Tibial nerve (tissue), 4 donors: ENCODE results near the gene APELA. TPM values are rescaled to one million over a fixed set of nuclear protein-coding genes. Genes with fewer than 3 reads are reported as not detected.
"Not testable (repeated sequence)": the region's sequence is repeated elsewhere in the genome, so short reads cannot be mapped to it uniquely, and the experiment has no call there.

ENCODE experiments used
- DNase-seq, 2 donors: peaks; one replicate each; pipeline ENCODE4 v3.0.0-alpha.2; 2019; ENCODE audit warnings: low spot score in 2 of 2
- H3K27ac ChIP-seq, 4 donors: fragments of 200-600 bp; sonication (generic) in 3 of 4; one replicate each; pipeline ENCODE4 v1.5.1; 2017 to 2019; ENCODE audit warnings: mild to moderate bottlenecking in 1 of 4
- H3K27me3 ChIP-seq, 2 donors: fragments of 200-600 bp; sonication (generic) in 1 of 2; one replicate each; pipeline versions ENCODE4 v1.5.1 to v1.6.0; 2017 to 2019
- H3K36me3 ChIP-seq, 3 donors: fragments of 200-600 bp; sonication (generic); one replicate each; pipeline ENCODE4 v1.5.1; 2018 to 2019
- H3K4me1 ChIP-seq, 4 donors: fragments of 200-600 bp; sonication (generic) in 3 of 4; one replicate each; pipeline ENCODE4 v1.5.1; 2017 to 2019
- H3K4me3 ChIP-seq, 4 donors: fragments of 200-600 bp; sonication (generic) in 3 of 4; one replicate each; pipeline ENCODE4 v1.5.1; 2017 to 2019; ENCODE audit warnings: mild to moderate bottlenecking in 1 of 4, moderate library complexity in 1 of 4
- H3K9me3 ChIP-seq, 4 donors: fragments of 200-600 bp; sonication (generic) in 3 of 4; one replicate each; pipeline ENCODE4 v1.5.1; 2017 to 2019
- EP300 ChIP-seq, 2 donors: sonication (generic); formaldehyde crosslinking; IDR thresholded peaks; one replicate each; pipeline ENCODE4 v1.6.1; 2017; ENCODE audit warnings: antibody characterized with exemption in 2 of 2, mild to moderate bottlenecking in 1 of 2
- POLR2A ChIP-seq, 2 donors: fragments of 450-650 bp; IDR thresholded peaks; one replicate each; pipeline ENCODE4 v1.6.1; 2017; ENCODE audit warnings: antibody characterized with exemption in 2 of 2, mild to moderate bottlenecking in 2 of 2, moderate library complexity in 2 of 2
- WGBS, 2 donors: methylation state at CpG; one replicate each; pipeline ENCODE4 v1.1.5; 2018; 5-methylcytosine and 5-hydroxymethylcytosine counted together
- total RNA-seq, 4 donors: library from RNA; depleted of rRNA; stranded (reverse); fragments of >200 nt; gene quantifications; one replicate each; pipeline ENCODE4 v1.1.0, GENCODE V29; 2016
- TF ChIP-seq, protein P1 (sequence below), 5 experiments: fragments of 200-600 bp in 3 of 5; fragments of 450-650 bp in 2 of 5; sonication (generic) in 3 of 5; IDR thresholded peaks; one replicate each; pipeline ENCODE4 v1.5.1; 2016 to 2019; ENCODE audit warnings: antibody characterized with exemption in 5 of 5, mild to moderate bottlenecking in 3 of 5, moderate library complexity in 2 of 5

APELA gene
- total RNA-seq, 4 donors from 2014 or later = not detected

DNA sequence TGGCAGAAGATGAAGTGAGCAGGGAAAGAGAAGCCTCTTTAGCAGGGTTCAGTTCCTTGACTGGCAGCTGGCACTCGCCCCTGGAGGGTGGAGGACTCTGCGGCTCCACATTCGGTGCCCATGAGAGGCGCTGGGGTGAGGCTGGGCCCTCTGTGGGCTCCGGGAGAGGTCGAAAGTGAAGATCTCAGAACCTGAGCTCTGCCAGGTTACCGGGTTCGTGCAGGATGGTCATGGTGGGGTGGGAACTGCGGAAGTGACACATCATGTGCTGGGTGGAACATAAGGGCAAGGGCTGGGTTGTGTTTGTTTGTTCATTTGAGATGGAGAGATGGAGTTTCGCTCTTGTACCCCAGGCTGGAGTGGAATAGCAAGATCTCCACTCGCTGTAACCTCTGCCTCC, 56.3 kb downstream of the APELA start:
- Histone ChIP-seq H3K36me3 (no peaks in the 10 kb centered on the region), H3K4me1 (no peaks in the 10 kb centered on the region), H3K9me3 (no peaks in the 10 kb centered on the region), H3K4me3 (no peak overlapping the region), H3K27me3 (no peaks in the 10 kb centered on the region), H3K27ac (no peak overlapping the region)
- DNase-seq = no peak
- TF ChIP-seq POLR2A (IDR thresholded peaks at IDR 0.05) (no peak), EP300 (IDR thresholded peaks at IDR 0.05) (no peak)
- TF ChIP-seq, protein P1, sequence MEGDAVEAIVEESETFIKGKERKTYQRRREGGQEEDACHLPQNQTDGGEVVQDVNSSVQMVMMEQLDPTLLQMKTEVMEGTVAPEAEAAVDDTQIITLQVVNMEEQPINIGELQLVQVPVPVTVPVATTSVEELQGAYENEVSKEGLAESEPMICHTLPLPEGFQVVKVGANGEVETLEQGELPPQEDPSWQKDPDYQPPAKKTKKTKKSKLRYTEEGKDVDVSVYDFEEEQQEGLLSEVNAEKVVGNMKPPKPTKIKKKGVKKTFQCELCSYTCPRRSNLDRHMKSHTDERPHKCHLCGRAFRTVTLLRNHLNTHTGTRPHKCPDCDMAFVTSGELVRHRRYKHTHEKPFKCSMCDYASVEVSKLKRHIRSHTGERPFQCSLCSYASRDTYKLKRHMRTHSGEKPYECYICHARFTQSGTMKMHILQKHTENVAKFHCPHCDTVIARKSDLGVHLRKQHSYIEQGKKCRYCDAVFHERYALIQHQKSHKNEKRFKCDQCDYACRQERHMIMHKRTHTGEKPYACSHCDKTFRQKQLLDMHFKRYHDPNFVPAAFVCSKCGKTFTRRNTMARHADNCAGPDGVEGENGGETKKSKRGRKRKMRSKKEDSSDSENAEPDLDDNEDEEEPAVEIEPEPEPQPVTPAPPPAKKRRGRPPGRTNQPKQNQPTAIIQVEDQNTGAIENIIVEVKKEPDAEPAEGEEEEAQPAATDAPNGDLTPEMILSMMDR (IDR thresholded peaks at IDR 0.05) = no peak
- 92 to 96% methylated on average over 11 of the region's 11 CpGs for WGBS, 2 donors

DNA sequence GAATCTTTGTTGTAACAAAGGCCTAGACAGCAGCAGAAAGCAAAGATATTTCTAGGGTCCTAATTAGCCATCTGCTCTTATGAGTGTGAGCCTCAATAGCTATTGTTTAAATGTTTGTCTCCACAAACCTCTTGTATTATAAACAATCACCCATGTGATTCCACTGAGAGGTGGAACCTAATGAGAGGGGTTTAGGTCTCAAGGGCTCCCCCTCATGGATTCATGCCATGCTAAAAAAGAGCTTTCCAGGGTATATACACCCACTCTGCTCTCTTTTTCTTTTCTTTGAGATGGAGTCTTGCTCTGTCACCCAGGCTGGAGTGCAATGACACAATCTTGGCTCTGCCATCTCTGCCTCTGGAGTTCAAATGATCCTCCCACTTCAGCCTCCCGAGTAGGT, 58.4 kb downstream of the APELA start:
- 73 to 96% methylated on average over 1 of the region's 1 CpG for WGBS, 2 donors
- Histone ChIP-seq H3K27me3 (no peaks in the 10 kb centered on the region), H3K27ac (no peak overlapping the region), H3K4me3 (no peak overlapping the region), H3K9me3 (no peaks in the 10 kb centered on the region), H3K4me1 (no peaks in the 10 kb centered on the region), H3K36me3 (no peaks in the 10 kb centered on the region)
- no peak for TF ChIP-seq EP300 (IDR thresholded peaks at IDR 0.05)
- DNase-seq = no peak

DNA sequence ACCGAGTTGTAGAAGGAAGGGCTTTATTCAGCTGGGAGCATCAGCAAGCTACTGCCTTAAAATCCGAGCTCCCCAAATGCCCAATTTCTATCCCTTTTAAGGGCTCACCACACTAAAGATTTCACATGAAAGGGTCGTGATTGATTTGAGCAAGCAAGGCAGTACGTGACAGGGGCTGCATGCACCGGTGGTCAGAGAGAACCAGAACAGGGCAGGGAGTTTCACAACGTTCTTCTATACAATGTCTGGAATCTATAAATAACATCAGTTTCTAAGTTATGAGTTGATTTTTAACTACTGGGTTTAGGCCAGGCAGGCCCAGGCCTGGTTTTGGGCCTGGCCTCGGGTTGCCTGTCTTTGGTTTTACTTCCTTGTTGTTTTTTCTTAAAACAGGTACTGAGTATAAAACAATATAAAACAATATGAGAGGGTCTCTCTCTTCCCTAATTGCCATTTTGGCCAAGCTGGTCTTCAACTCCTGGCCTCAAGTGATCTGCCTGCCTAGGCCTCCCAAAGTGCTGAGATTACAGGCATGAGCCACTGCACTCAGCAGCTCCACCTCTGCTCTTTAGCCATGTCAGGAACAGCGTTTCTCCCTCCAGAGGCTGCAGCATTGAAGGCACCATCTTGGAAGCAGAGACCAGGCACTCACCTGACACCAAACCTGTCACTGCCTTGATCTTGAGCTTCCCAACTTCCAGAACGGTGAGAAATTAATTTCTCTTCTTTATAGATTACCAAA, 59.1 kb downstream of the APELA start:
- H3K27me3 ChIP-seq, H3K4me3 ChIP-seq, H3K9me3 ChIP-seq, DNase-seq, H3K27ac ChIP-seq, H3K36me3 ChIP-seq, H3K4me1 ChIP-seq: not testable (repeated sequence)
- WGBS, 2 donors = 87% methylated on average over 9 of the region's 9 CpGs

DNA sequence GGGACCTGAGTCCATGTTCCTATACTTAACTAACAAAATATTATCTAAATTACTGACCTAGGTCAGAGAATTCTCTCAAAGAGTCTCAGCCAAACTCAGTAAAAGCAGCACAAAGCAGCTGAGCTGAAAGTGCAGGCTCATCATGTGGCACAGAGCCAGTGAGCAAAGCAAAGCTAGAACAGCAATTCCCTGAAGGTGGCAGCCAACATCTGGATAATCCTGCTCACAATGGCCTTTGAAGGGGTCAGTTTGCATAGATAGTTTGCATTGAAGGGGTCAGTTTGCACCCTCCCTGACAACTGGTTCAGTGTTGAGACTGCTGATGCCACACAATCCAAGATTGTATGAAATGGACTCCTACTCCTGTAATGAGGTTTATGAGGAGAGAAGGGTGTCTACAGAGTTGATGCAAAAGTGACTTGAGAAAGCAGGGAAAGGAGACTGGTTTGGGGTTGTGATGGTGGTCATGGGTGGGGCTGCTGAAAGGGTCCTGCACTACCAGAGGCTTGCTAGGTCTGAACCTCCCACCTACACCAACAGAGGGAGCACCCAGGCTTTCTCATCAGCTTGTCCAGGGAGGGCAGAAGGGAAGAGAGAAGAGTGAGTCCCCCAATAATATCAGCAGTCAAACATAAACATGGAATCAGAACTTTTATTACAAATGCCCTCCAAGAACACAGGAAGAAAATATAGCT, 60.7 kb downstream of the APELA start:
- no peak for TF ChIP-seq POLR2A (IDR thresholded peaks at IDR 0.05)
- TF ChIP-seq EP300 (IDR thresholded peaks at IDR 0.05) = no peak
- TF ChIP-seq, protein P1 (IDR thresholded peaks at IDR 0.05) = no peak
- Histone ChIP-seq H3K9me3 (no peaks in the 10 kb centered on the region), H3K27ac (no peak overlapping the region), H3K36me3 (no peaks in the 10 kb centered on the region), H3K4me1 (no peaks in the 10 kb centered on the region), H3K27me3 (no peaks in the 10 kb centered on the region), H3K4me3 (no peak overlapping the region)
- DNase-seq = peak in 1 of 2 donors; percentile 29

DNA sequence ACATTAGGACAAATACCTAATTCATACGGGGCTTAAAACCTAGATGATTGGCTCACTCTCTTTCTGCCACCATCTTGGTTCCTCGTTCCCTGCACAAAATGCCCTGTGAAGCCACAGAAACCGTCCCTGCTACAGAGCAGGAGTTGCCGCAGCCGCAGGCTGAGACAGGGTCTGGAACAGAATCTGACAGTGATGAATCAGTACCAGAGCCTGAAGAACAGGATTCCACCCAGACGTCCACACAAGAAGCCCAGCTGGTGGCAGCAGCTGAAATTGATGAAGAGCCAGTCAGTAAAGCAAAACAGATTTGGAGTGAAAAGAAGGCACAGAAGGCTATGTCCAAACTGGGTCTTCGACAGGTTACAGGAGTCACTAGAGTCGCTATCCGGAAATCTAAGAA, 66.2 kb downstream of the APELA start:
- WGBS, 2 donors = 87 to 89% methylated on average over 9 of the region's 9 CpGs
- Histone ChIP-seq H3K4me1 (no peaks in the 10 kb centered on the region), H3K27me3 (no peaks in the 10 kb centered on the region), H3K4me3 (no peak overlapping the region), H3K36me3 (no peaks in the 10 kb centered on the region), H3K27ac (no peak overlapping the region), H3K9me3 (no peaks in the 10 kb centered on the region)
- TF ChIP-seq, protein P1 (IDR thresholded peaks at IDR 0.05) = no peak
- TF ChIP-seq POLR2A (IDR thresholded peaks at IDR 0.05) (no peak), EP300 (IDR thresholded peaks at IDR 0.05) (no peak)
- no peak for DNase-seq

DNA sequence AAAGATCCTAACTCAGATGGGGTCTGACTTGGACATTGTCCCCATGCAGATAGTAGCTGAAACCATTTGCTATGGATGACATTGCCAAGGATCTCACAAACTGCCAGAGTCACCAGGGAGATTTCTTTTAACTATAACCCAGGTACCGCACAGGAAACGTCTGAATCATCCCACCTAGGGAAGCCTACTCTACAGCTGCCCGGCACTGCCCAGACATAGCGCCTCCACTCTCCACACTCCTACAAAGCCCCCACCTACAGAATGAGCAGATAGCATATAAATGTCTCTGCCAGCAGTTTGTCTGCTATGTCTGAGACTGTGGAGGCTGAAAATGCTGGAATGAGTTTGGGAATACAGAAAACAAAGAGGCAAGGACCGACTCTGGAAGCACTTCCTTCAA, 68.2 kb downstream of the APELA start:
- Histone ChIP-seq H3K4me3 (no peak overlapping the region), H3K4me1 (no peaks in the 10 kb centered on the region), H3K27me3 (no peaks in the 10 kb centered on the region), H3K36me3 (no peaks in the 10 kb centered on the region), H3K9me3 (no peaks in the 10 kb centered on the region), H3K27ac (no peak overlapping the region)
- 45 to 48% methylated on average over 5 of the region's 5 CpGs for WGBS, 2 donors
- no peak for DNase-seq
- no peak for TF ChIP-seq POLR2A (IDR thresholded peaks at IDR 0.05)
- no peak for TF ChIP-seq EP300 (IDR thresholded peaks at IDR 0.05)
- TF ChIP-seq, protein P1 (IDR thresholded peaks at IDR 0.05) = no peak
